Nephron progenitor cell (in vitro differentiated cells): ENCODE data around the gene PIK3C3.

Source experiments
- DNase-seq: peaks from one replicate; pipeline ENCODE4 v3.0.0; 2021
- H3K27ac Mint-ChIP-seq: 2 replicates; pipeline ENCODE4 v1.8.0; 2021; ENCODE audit warnings: mild to moderate bottlenecking, moderate library complexity, mixed read lengths
- H3K27me3 Mint-ChIP-seq: 2 replicates; pipeline ENCODE4 v1.8.0; 2021; ENCODE audit warnings: mild to moderate bottlenecking, low read depth, mixed read lengths; ENCODE audit not compliant: poor library complexity
- H3K36me3 Mint-ChIP-seq: 2 replicates; pipeline ENCODE4 v1.8.0; 2021; ENCODE audit warnings: low read depth, mixed read lengths
- H3K4me1 Mint-ChIP-seq: 2 replicates; pipeline ENCODE4 v1.8.0; 2021; ENCODE audit warnings: mixed read lengths
- H3K4me3 Mint-ChIP-seq: 2 replicates; pipeline ENCODE4 v1.8.0; 2021; ENCODE audit warnings: mild to moderate bottlenecking, moderate library complexity, mixed read lengths
- H3K9me3 Mint-ChIP-seq: 2 replicates; pipeline ENCODE4 v1.8.0; 2021; ENCODE audit warnings: mild to moderate bottlenecking, moderate library complexity, mixed read lengths
- TF ChIP-seq, protein P1 (sequence below): fragments of 200-600 bp; sonication (generic); IDR thresholded peaks from 2 replicates; pipeline ENCODE4 v1.5.0; 2021; ENCODE audit warnings: antibody characterized with exemption

Gene PIK3C3

GRCh38 chr18:41975284-41975683 is 20.2 kb downstream of the PIK3C3 start:
- DNase-seq = no peak
- H3K27me3 Mint-ChIP-seq = no peaks in the 10 kb centered on the region
- H3K9me3 Mint-ChIP-seq = no peaks in the 10 kb centered on the region
- TF ChIP-seq, protein P1, sequence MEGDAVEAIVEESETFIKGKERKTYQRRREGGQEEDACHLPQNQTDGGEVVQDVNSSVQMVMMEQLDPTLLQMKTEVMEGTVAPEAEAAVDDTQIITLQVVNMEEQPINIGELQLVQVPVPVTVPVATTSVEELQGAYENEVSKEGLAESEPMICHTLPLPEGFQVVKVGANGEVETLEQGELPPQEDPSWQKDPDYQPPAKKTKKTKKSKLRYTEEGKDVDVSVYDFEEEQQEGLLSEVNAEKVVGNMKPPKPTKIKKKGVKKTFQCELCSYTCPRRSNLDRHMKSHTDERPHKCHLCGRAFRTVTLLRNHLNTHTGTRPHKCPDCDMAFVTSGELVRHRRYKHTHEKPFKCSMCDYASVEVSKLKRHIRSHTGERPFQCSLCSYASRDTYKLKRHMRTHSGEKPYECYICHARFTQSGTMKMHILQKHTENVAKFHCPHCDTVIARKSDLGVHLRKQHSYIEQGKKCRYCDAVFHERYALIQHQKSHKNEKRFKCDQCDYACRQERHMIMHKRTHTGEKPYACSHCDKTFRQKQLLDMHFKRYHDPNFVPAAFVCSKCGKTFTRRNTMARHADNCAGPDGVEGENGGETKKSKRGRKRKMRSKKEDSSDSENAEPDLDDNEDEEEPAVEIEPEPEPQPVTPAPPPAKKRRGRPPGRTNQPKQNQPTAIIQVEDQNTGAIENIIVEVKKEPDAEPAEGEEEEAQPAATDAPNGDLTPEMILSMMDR = no peak
- no peak overlapping the region for H3K4me3 Mint-ChIP-seq
- H3K27ac Mint-ChIP-seq = no peak overlapping the region
- peaks cover 31% of the 10 kb centered on the region for H3K36me3 Mint-ChIP-seq
- H3K4me1 Mint-ChIP-seq = peaks cover 10% of the 10 kb centered on the region

GRCh38 chr18:41977233-41977632 is 22.2 kb downstream of the PIK3C3 start:
- Mint-ChIP-seq H3K9me3 (no peaks in the 10 kb centered on the region), H3K4me1 (peaks cover 8% of the 10 kb centered on the region), H3K27me3 (no peaks in the 10 kb centered on the region), H3K4me3 (no peak overlapping the region), H3K36me3 (peaks cover 30% of the 10 kb centered on the region), H3K27ac (no peak overlapping the region)
- TF ChIP-seq, protein P1 = no peak
- no peak for DNase-seq

DNA sequence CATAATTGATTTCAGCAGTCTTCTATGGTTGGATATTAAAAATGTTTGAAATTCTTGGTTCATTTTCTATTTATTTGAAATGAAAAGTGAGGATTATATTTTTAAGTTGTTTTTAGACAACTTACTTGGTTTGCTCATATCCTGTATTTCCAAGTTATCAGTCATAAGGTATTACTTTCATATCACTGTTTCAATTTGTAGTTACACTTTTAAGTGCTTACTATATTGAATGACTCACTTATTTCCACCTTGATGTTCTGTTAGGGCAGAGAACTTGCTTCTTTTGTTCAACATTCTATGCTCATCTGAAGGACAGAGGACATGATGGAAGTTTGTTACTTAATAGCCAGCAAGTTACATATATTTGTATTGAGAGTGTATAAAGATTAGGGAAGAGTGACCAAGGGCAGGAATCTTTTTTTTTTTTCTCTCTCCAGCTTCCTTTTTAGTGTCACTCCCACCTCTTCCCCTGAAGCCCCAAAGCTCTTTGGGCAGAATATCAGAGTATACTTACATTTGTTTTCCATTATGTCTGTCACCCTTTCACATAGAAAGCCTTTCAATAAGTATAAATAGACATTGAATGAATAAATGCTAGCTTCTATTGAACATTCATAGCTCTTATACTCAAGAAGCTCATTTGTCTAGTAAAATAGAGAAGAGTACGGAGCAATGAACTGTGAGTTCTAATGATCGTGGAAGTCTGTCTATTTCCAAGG is 28.1 kb downstream of the PIK3C3 start:
- H3K9me3 Mint-ChIP-seq = no peaks in the 10 kb centered on the region

DNA sequence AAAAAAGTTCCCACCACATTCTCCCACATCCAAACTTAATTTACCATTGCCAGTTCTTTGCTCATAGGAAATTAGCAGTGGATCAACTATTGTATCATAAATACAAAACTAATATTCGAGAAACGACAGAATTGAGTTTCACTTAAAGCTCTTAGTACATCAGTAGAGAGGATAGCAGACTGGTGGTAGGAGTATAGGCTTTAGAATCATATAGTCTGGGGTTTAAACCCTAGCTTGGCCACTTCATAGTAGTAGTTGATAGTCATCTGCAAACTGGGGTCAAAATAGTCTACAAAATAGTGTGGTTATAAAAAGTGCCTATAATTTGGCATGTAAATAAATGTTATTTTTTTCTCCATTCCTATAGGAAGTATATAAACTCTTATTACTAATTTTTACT is 30.9 kb downstream of the PIK3C3 start:
- H3K36me3 Mint-ChIP-seq = peaks cover 25% of the 10 kb centered on the region
- TF ChIP-seq, protein P1 = no peak
- no peak overlapping the region for H3K27ac Mint-ChIP-seq

More for the DNA sequence above, 28.1 kb downstream of the PIK3C3 start:
- TF ChIP-seq, protein P1 = no peak
- DNase-seq = no peak
- no peaks in the 10 kb centered on the region for H3K27me3 Mint-ChIP-seq
- H3K4me1 Mint-ChIP-seq = no peaks in the 10 kb centered on the region
- H3K36me3 Mint-ChIP-seq = peaks cover 18% of the 10 kb centered on the region
- no peak overlapping the region for H3K27ac Mint-ChIP-seq
- H3K4me3 Mint-ChIP-seq = no peak overlapping the region

DNA sequence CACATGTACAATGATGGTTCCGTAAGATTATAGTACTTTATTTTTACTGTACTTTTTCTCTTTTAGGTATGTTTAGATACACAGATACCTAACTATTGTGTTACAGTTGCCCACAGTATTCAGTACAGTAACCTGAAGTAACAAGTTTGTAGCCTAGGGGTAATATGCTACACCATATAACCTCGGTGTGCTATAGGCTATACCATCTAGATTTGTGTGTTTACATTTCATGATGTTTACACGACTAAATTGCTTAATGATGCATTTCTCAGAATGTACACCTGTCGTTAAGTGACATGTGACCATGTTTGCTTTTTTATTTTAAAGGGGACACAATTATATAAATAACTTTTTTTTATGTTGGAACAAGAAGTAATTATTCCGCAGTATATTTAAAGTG is 34.5 kb downstream of the PIK3C3 start:
- H3K27me3 Mint-ChIP-seq = no peaks in the 10 kb centered on the region
- H3K36me3 Mint-ChIP-seq = peaks cover 40% of the 10 kb centered on the region
- no peak overlapping the region for H3K4me3 Mint-ChIP-seq
- H3K27ac Mint-ChIP-seq = no peak overlapping the region
- H3K4me1 Mint-ChIP-seq = no peaks in the 10 kb centered on the region
- DNase-seq = no peak
- TF ChIP-seq, protein P1 = no peak
- no peaks in the 10 kb centered on the region for H3K9me3 Mint-ChIP-seq

More for the DNA sequence above, 30.9 kb downstream of the PIK3C3 start:
- Mint-ChIP-seq H3K9me3 (no peaks in the 10 kb centered on the region), H3K4me1 (no peaks in the 10 kb centered on the region), H3K27me3 (no peaks in the 10 kb centered on the region), H3K4me3 (no peak overlapping the region)
- no peak for DNase-seq

DNA sequence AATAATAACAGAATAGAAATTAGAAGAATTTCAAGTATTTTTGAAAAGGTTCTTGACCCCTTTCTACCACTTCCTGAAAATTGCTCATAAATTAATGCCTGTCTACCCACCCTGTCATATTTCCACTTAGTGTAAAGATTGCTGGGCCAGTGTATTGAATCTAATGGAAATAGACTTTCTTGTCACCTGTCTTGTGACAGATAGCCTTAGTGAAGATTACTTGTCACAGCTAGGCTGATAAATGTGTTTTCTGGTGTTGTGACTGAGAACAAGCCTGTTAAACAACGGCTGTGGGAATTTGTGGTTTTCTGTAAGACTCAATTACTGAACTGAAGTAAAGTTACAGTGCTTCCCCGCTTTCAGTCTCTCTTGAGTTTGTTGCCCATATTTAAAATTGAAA is 37.0 kb downstream of the PIK3C3 start:
- Mint-ChIP-seq H3K27ac (no peak overlapping the region), H3K4me1 (no peaks in the 10 kb centered on the region), H3K36me3 (peaks cover 44% of the 10 kb centered on the region), H3K4me3 (no peak overlapping the region), H3K9me3 (no peaks in the 10 kb centered on the region), H3K27me3 (no peaks in the 10 kb centered on the region)
- DNase-seq = no peak
- TF ChIP-seq, protein P1 = no peak
